Testis (tissue), 2 donors: ENCODE results near the gene JADE2.
A peak's percentile ranks its signal among the peaks of the same experiment; 100 is the strongest.

ENCODE experiments used
- POLR2A ChIP-seq: fragments of 450-650 bp; IDR thresholded peaks from one replicate; pipeline ENCODE4 v1.6.1; 2017; ENCODE audit warnings: antibody characterized with exemption, mild to moderate bottlenecking, moderate library complexity
- TF ChIP-seq, protein P1 (sequence below), 3 experiments: fragments of 450-650 bp in 2 of 3; fragments of 200-600 bp in 1 of 3; sonication (generic) in 1 of 3; IDR thresholded peaks; one replicate each; pipeline ENCODE4 v1.5.1; 2016 to 2019; ENCODE audit warnings: antibody characterized with exemption in 3 of 3, mild to moderate bottlenecking in 2 of 3, moderate library complexity in 1 of 3

DNA sequence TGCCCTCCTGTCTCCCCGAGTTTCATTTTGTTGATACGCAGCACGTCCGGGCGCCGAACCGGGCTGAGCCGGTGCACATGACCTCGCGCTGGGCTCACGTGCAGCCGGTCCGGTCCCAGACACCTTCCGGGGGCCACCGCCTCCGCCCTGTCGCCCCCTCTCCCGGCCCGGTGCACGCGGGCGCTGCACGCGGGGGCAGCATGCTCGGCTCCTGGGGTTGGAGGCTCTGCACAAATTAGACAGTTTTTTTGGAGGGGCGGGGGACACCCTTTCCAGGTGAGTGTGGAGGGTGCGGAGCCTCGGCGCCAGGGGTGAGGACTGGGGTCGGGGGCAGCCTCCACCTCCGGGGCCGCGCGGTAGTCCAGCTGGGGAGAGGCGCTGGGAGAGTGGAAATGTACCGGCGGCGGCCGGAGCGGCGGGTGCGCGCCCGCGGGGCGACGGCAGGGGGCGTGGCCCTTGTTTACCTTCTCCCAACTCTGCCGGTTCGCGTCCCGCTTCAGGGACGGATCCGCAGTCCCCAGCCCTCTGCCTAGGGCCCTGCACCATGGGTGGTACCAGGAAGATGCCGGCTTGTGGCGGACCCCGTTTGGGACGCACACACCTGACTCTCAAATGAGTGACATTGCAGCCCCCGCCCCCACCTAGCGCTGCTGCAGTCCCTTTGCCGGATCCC is 1.1 kb downstream of the JADE2 start:
- TF ChIP-seq, protein P1, sequence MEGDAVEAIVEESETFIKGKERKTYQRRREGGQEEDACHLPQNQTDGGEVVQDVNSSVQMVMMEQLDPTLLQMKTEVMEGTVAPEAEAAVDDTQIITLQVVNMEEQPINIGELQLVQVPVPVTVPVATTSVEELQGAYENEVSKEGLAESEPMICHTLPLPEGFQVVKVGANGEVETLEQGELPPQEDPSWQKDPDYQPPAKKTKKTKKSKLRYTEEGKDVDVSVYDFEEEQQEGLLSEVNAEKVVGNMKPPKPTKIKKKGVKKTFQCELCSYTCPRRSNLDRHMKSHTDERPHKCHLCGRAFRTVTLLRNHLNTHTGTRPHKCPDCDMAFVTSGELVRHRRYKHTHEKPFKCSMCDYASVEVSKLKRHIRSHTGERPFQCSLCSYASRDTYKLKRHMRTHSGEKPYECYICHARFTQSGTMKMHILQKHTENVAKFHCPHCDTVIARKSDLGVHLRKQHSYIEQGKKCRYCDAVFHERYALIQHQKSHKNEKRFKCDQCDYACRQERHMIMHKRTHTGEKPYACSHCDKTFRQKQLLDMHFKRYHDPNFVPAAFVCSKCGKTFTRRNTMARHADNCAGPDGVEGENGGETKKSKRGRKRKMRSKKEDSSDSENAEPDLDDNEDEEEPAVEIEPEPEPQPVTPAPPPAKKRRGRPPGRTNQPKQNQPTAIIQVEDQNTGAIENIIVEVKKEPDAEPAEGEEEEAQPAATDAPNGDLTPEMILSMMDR (IDR thresholded peaks at IDR 0.05), result peak in 2 of 3 experiments; percentile 54 to 60
- TF ChIP-seq POLR2A, result no peak
